Prostate gland (tissue), 2 donors: Measurements from ENCODE around the gene STK36. TPM values are rescaled to one million over a fixed set of nuclear protein-coding genes. Genes with fewer than 3 reads are reported as not detected.

Experiments used
- DNase-seq: peaks from one replicate; pipeline ENCODE4 v3.0.0-alpha.2; 2019; ENCODE audit warnings: low spot score
- H3K27ac ChIP-seq, 2 donors: fragments of 200-600 bp; sonication (generic); 2 replicates each; pipeline ENCODE4 v1.5.1; 2017 to 2019
- H3K27me3 ChIP-seq: fragments of 200-600 bp; sonication (generic); replicated peaks from 2 replicates; pipeline ENCODE4 v1.5.1; 2019; ENCODE audit not compliant: insufficient read depth
- H3K36me3 ChIP-seq, 2 donors: fragments of 200-600 bp; sonication (generic); 1 replicate in 1 of 2; 2 replicates in 1 of 2; pipeline versions ENCODE4 v1.5.1 to v1.8.1; 2017 to 2019
- H3K4me1 ChIP-seq: fragments of 200-600 bp; sonication (generic); replicated peaks from 2 replicates; pipeline ENCODE4 v1.5.1; 2019
- H3K4me3 ChIP-seq, 2 donors: fragments of 200-600 bp; sonication (generic); 2 replicates each; pipeline ENCODE4 v1.5.1; 2017 to 2019
- H3K9me3 ChIP-seq: fragments of 200-600 bp; sonication (generic); 2 replicates; pipeline ENCODE4 v1.5.1; 2017
- CTCF ChIP-seq, 4 experiments: fragments of 200-600 bp in 2 of 4; fragments of 450-650 bp in 2 of 4; sonication (generic) in 2 of 4; IDR thresholded peaks; 1 replicate in 3 of 4; 2 replicates in 1 of 4; pipeline ENCODE4 v1.5.1; 2016 to 2019; ENCODE audit warnings: antibody characterized with exemption in 4 of 4, mild to moderate bottlenecking in 2 of 4, moderate library complexity in 2 of 4
- POLR2A ChIP-seq: fragments of 450-650 bp; IDR thresholded peaks from one replicate; pipeline ENCODE4 v1.6.1; 2016; ENCODE audit warnings: antibody characterized with exemption, mild to moderate bottlenecking
- POLR2AphosphoS5 ChIP-seq: sonication (generic); formaldehyde crosslinking; IDR thresholded peaks from one replicate; pipeline ENCODE4 v1.6.1; 2017; ENCODE audit warnings: antibody characterized with exemption
- WGBS: methylation state at CpG from one replicate; pipeline ENCODE4 v1.1.5; 2018; 5-methylcytosine and 5-hydroxymethylcytosine counted together
- intact Hi-C: fragments of 100-400 bp; cut with DNase I; formaldehyde crosslinking; loops from one replicate; pipeline ENCODE4 v1.14.2; 2022
- total RNA-seq, 2 donors: library from RNA; depleted of rRNA; stranded (reverse); fragments of >200 nt; gene quantifications; one replicate each; pipeline ENCODE4 v1.1.0, GENCODE V29; 2016

Gene STK36
- total RNA-seq, 2 donors from 2014 or later, result 22.0 to 90.9 TPM

GRCh38 chr2:218642786-218643185, 29.1 kb upstream of the STK36 start:
- H3K36me3 ChIP-seq, result peaks cover 16 to 41% of the 10 kb centered on the region in 2 donors
- no peak overlapping the region for H3K4me3 ChIP-seq
- TF ChIP-seq POLR2AphosphoS5, result no peak
- no peak for TF ChIP-seq CTCF (IDR thresholded peaks at IDR 0.05)
- TF ChIP-seq POLR2A, result no peak
- no peaks in the 10 kb centered on the region for H3K27me3 ChIP-seq
- intact Hi-C loops, result no loop called here
- no peak overlapping the region for H3K27ac ChIP-seq
- H3K9me3 ChIP-seq, result no peaks in the 10 kb centered on the region
- WGBS, result 91% methylated on average over 17 of the region's 17 CpGs
- no peaks in the 10 kb centered on the region for H3K4me1 ChIP-seq
- no peak for DNase-seq

- WGBS, result 90% methylated on average over 10 of the region's 10 CpGs
- no peaks in the 10 kb centered on the region for H3K27me3 ChIP-seq
- no peaks in the 10 kb centered on the region for H3K9me3 ChIP-seq
- intact Hi-C loops, result no loop called here
- DNase-seq, result no peak
- no peaks in the 10 kb centered on the region for H3K4me1 ChIP-seq
- H3K4me3 ChIP-seq, result no peak overlapping the region
- H3K27ac ChIP-seq, result no peak overlapping the region
- H3K36me3 ChIP-seq, result peaks cover 13 to 31% of the 10 kb centered on the region in 2 donors
- TF ChIP-seq POLR2AphosphoS5, result no peak
- no peak for TF ChIP-seq CTCF (IDR thresholded peaks at IDR 0.05)
- TF ChIP-seq POLR2A, result no peak
Observed at GRCh38 chr2:218643751-218644310, 28.1 kb upstream of the STK36 start.

GRCh38 chr2:218644721-218645120, 27.2 kb upstream of the STK36 start:
- H3K27ac ChIP-seq, result no peak overlapping the region
- no peak for TF ChIP-seq POLR2A
- TF ChIP-seq POLR2AphosphoS5, result no peak
- no peak for TF ChIP-seq CTCF (IDR thresholded peaks at IDR 0.05)
- no peak overlapping the region for H3K4me3 ChIP-seq
- H3K4me1 ChIP-seq, result no peaks in the 10 kb centered on the region
- 95% methylated on average over 11 of the region's 11 CpGs for WGBS
- no peak for DNase-seq
- H3K36me3 ChIP-seq, result peaks cover 16 to 34% of the 10 kb centered on the region in 2 donors
- no peaks in the 10 kb centered on the region for H3K9me3 ChIP-seq
- no peaks in the 10 kb centered on the region for H3K27me3 ChIP-seq
- intact Hi-C loops, result loop anchor here (5.0 kb wide), 1 partner anchor 77 kb away; the partner anchor contains the start of genes CNOT9 and USP37

- Histone ChIP-seq H3K27me3 (no peaks in the 10 kb centered on the region), H3K27ac (no peak overlapping the region), H3K36me3 (peaks cover 16 to 35% of the 10 kb centered on the region in 2 donors), H3K4me3 (no peak overlapping the region), H3K9me3 (no peaks in the 10 kb centered on the region), H3K4me1 (no peaks in the 10 kb centered on the region)
- intact Hi-C loops, result loop anchor here (5.0 kb wide), 1 partner anchor 78 kb away; the partner anchor contains the start of genes CNOT9 and USP37
- no peak for DNase-seq
- 85% methylated on average over 1 of the region's 1 CpG for whole genome bisulfite sequencing
- TF ChIP-seq POLR2AphosphoS5 (no peak), POLR2A (no peak), CTCF (IDR thresholded peaks at IDR 0.05) (no peak)
Observed at GRCh38 chr2:218645126-218645525, 26.8 kb upstream of the STK36 start.
